IMR-90 (cell line): ENCODE measurements around the gene TINAGL1. TPM values are rescaled to one million over a fixed set of nuclear protein-coding genes. Genes with fewer than 3 reads are reported as not detected.

Experiments used
- ATAC-seq: fragments of 200-7000 bp; cut with Tn5 transposase; 2 replicates; pipeline ENCODE4 v1.9.1; 2020; ENCODE audit warnings: low read depth, mild to moderate bottlenecking, moderate library complexity
- BruUV-seq: library from RNA; stranded (reverse); fragments of 400-500 nt; replicated peaks from 2 replicates; lab custom pipeline; 2021; lab: Mats Ljungman, UMichigan
- CTCF ChIA-PET: fragments of 300-600 bp; formaldehyde crosslinking; extraction: SDS; loops from one replicate; lab custom pipeline; 2021; ENCODE audit warnings: antibody characterized with exemption; lab: Yijun Ruan, JAX
- POLR2A ChIA-PET: fragments of 300-600 bp; sonication (Branson Sonifier 250); formaldehyde crosslinking; loops from one replicate; lab custom pipeline; 2022; ENCODE audit warnings: antibody characterized with exemption; ENCODE audit not compliant: unreplicated experiment; lab: Charles Lee
- DNase-seq: peaks from one replicate; pipeline ENCODE4 v3.0.0; 2013
- H2AFZ ChIP-seq: replicated peaks from 2 replicates; pipeline ENCODE3; 2013; ENCODE audit warnings: low read length, mild to moderate bottlenecking; ENCODE audit not compliant: poor library complexity
- H2AK5ac ChIP-seq: 2 replicates; pipeline ENCODE4 v1.6.1; 2013; ENCODE audit warnings: low read depth, low read length, inconsistent platforms
- H2AK9ac ChIP-seq: replicated peaks from 2 replicates; pipeline ENCODE3; 2013; ENCODE audit warnings: mild to moderate bottlenecking, low read depth, low read length, moderate library complexity; ENCODE audit not compliant: poor library complexity
- H2BK120ac ChIP-seq: 2 replicates; pipeline ENCODE4 v1.6.1; 2013; ENCODE audit warnings: low read depth, low read length, inconsistent platforms
- H2BK15ac ChIP-seq: 3 replicates; pipeline ENCODE4 v1.6.1; 2013; ENCODE audit warnings: low read depth, low read length, inconsistent platforms
- H2BK20ac ChIP-seq: 2 replicates; pipeline ENCODE4 v1.6.1; 2013; ENCODE audit warnings: low read depth, mild to moderate bottlenecking, inconsistent platforms, low read length, moderate library complexity
- H2BK5ac ChIP-seq: 2 replicates; pipeline ENCODE4 v1.6.1; 2013; ENCODE audit warnings: mild to moderate bottlenecking, low read depth, low read length, inconsistent platforms; ENCODE audit not compliant: poor library complexity, severe bottlenecking
- H3K14ac ChIP-seq: replicated peaks from 2 replicates; pipeline ENCODE4 v1.6.1; 2013; ENCODE audit warnings: low read depth, low read length, inconsistent platforms
- H3K18ac ChIP-seq: 2 replicates; pipeline ENCODE4 v1.6.1; 2013; ENCODE audit warnings: low read depth, low read length, control low read depth
- H3K23ac ChIP-seq: 2 replicates; pipeline ENCODE4 v1.6.1; 2013; ENCODE audit warnings: low read depth, low read length, inconsistent platforms
- H3K27ac ChIP-seq: 2 replicates; pipeline ENCODE4 v1.5.1; 2013; ENCODE audit warnings: mild to moderate bottlenecking, control low read depth, low read length; ENCODE audit not compliant: insufficient read depth
- H3K27me3 ChIP-seq: 2 replicates; pipeline ENCODE4 v1.6.1; 2013; ENCODE audit warnings: low read length; ENCODE audit not compliant: control insufficient read depth, insufficient read depth
- H3K36me3 ChIP-seq: 2 replicates; pipeline ENCODE4 v1.6.1; 2013; ENCODE audit warnings: low read length, mixed read lengths; ENCODE audit not compliant: control insufficient read depth, insufficient read depth
- H3K4ac ChIP-seq: 2 replicates; pipeline ENCODE4 v1.6.1; 2013; ENCODE audit warnings: low read depth, low read length, inconsistent platforms
- H3K4me1 ChIP-seq: 2 replicates; pipeline ENCODE4 v1.6.1; 2013; ENCODE audit warnings: low read length, mixed read lengths; ENCODE audit not compliant: control insufficient read depth, insufficient read depth
- H3K4me2 ChIP-seq: 2 replicates; pipeline ENCODE4 v1.6.1; 2013; ENCODE audit warnings: low read depth, mild to moderate bottlenecking, control low read depth, low read length, moderate library complexity
- H3K4me3 ChIP-seq: 2 replicates; pipeline ENCODE4 v1.5.1; 2013; ENCODE audit warnings: low read depth, mild to moderate bottlenecking, control low read depth, low read length, moderate library complexity; ENCODE audit not compliant: insufficient read depth
- H3K56ac ChIP-seq: 2 replicates; pipeline ENCODE4 v1.6.1; 2013; ENCODE audit warnings: low read length, inconsistent platforms; ENCODE audit not compliant: insufficient read depth; ENCODE audit errors: extremely low read depth
- H3K79me1 ChIP-seq, 2 experiments: 2 replicates each; pipeline ENCODE4 v1.6.1; 2013; ENCODE audit warnings: low read length in 2 of 2, inconsistent platforms in 1 of 2, low read depth in 1 of 2
- H3K9ac ChIP-seq: 2 replicates; pipeline ENCODE4 v1.6.1; 2013; ENCODE audit warnings: low read depth, low read length, control low read depth
- H3K9me1 ChIP-seq: 2 replicates; pipeline ENCODE4 v1.6.1; 2013; ENCODE audit warnings: low read length, inconsistent platforms; ENCODE audit not compliant: insufficient read depth
- H3K9me3 ChIP-seq: 2 replicates; pipeline ENCODE4 v1.6.1; 2013; ENCODE audit warnings: low read length; ENCODE audit not compliant: control insufficient read depth, insufficient read depth
- H4K20me1 ChIP-seq: 2 replicates; pipeline ENCODE4 v1.6.1; 2013; ENCODE audit warnings: low read length, inconsistent platforms; ENCODE audit not compliant: insufficient read depth
- H4K5ac ChIP-seq: 2 replicates; pipeline ENCODE4 v1.6.1; 2013; ENCODE audit warnings: mild to moderate bottlenecking, low read depth, low read length, control low read depth
- H4K8ac ChIP-seq, 2 experiments: 2 replicates each; pipeline ENCODE4 v1.6.1; 2013; ENCODE audit warnings: low read depth in 2 of 2, low read length in 2 of 2, control low read depth in 1 of 2, inconsistent platforms in 1 of 2
- H4K91ac ChIP-seq: 2 replicates; pipeline ENCODE4 v1.6.1; 2013; ENCODE audit warnings: low read depth, low read length, inconsistent platforms; ENCODE audit not compliant: insufficient read depth
- BHLHE40 ChIP-seq: fragments of 150-350 bp; IDR thresholded peaks from 2 replicates; pipeline ENCODE4 v1.6.1; 2016; ENCODE audit warnings: mild to moderate bottlenecking, low read depth, low read length
- CEBPB ChIP-seq: IDR thresholded peaks from 2 replicates; pipeline ENCODE4 v1.6.1; 2012; ENCODE audit warnings: low read depth, low read length, improper control_type of control experiment
- CHD1 ChIP-seq: IDR thresholded peaks from 2 replicates; pipeline ENCODE4 v1.6.1; 2012; ENCODE audit warnings: low read depth, low read length, improper control_type of control experiment
- ELK1 ChIP-seq: fragments of 150-350 bp; IDR thresholded peaks from 2 replicates; pipeline ENCODE4 v1.6.1; 2016; ENCODE audit warnings: low read depth, mild to moderate bottlenecking, low read length, moderate library complexity, borderline replicate concordance
- FOS ChIP-seq: fragments of 150-350 bp; IDR thresholded peaks from 2 replicates; pipeline ENCODE4 v1.6.1; 2016; ENCODE audit warnings: low read depth, low read length
- MAFK ChIP-seq: IDR thresholded peaks from 2 replicates; pipeline ENCODE4 v1.6.1; 2012; ENCODE audit warnings: low read depth, low read length, improper control_type of control experiment
- MAZ ChIP-seq: IDR thresholded peaks from 2 replicates; pipeline ENCODE4 v1.6.1; 2012; ENCODE audit warnings: low read depth, mild to moderate bottlenecking, low read length, improper control_type of control experiment, moderate library complexity, borderline replicate concordance
- NFE2L2 ChIP-seq: fragments of 150-350 bp; IDR thresholded peaks from 2 replicates; pipeline ENCODE4 v1.6.1; 2016; ENCODE audit warnings: low read depth, mild to moderate bottlenecking, low read length
- POLR2A ChIP-seq: IDR thresholded peaks from 2 replicates; pipeline ENCODE4 v1.6.1; 2012; ENCODE audit warnings: mild to moderate bottlenecking, low read depth, low read length
- RCOR1 ChIP-seq: IDR thresholded peaks from 2 replicates; pipeline ENCODE4 v1.6.1; 2012; ENCODE audit warnings: mild to moderate bottlenecking, low read length, improper control_type of control experiment; ENCODE audit not compliant: insufficient replicate concordance
- RFX5 ChIP-seq: IDR thresholded peaks from 2 replicates; pipeline ENCODE4 v1.8.0; 2012; ENCODE audit warnings: low read depth, mild to moderate bottlenecking, low read length, moderate library complexity
- SMC3 ChIP-seq: fragments of 150-350 bp; IDR thresholded peaks from 2 replicates; pipeline ENCODE4 v1.6.1; 2016; ENCODE audit warnings: low read depth, mild to moderate bottlenecking, antibody characterized with exemption, low read length, moderate library complexity
- WGBS, 2 experiments: methylation state at CpG; one replicate each; pipeline versions ENCODE4 v1.1.5 to v1.1.7; 2013; ENCODE audit warnings: missing lambda C conversion rate in 2 of 2; ENCODE audit not compliant: insufficient read length in 1 of 2; ENCODE audit errors: extremely low coverage in 2 of 2; 5-methylcytosine and 5-hydroxymethylcytosine counted together
- dilution Hi-C: fragments of 300-500 bp; cut with HindIII; formaldehyde crosslinking; loops from one replicate; pipeline ENCODE4 v1.14.3; 2018; ENCODE audit warnings: low sequenced_read_pairs; ENCODE audit not compliant: unreplicated experiment
- in situ Hi-C: fragments of 300-500 bp; cut with MboI; formaldehyde crosslinking; loops from 3 replicates; pipeline ENCODE4 v1.14.3; 2019; ENCODE audit warnings: low sequenced_read_pairs, inconsistent platforms, mixed read lengths
- intact Hi-C: fragments of 100-400 bp; cut with micrococcal nuclease; formaldehyde crosslinking; loops from 2 replicates; pipeline ENCODE4 v1.10.0; 2022
- polyA plus RNA-seq, 3 experiments: library from polyadenylated mRNA; depleted of rRNA; stranded (reverse); fragments of >200 nt; gene quantifications; 2 replicates each; pipeline ENCODE4 v1.2.3, GENCODE V29; 2012; ENCODE audit warnings: low replicate concordance in 1 of 3
- total RNA-seq: library from RNA; depleted of rRNA; stranded (reverse); fragments of >200 nt; gene quantifications from 2 replicates; pipeline ENCODE4 v1.2.3, GENCODE V29; 2012
- TF ChIP-seq, protein P1 (sequence below): conservative IDR thresholded peaks from 2 replicates; pipeline ENCODE4 v1.5.1; 2012; ENCODE audit warnings: mild to moderate bottlenecking, low read depth, low read length, improper control_type of control experiment

Gene TINAGL1
- total and polyA plus RNA-seq, 2 of the 4 experiments (the other 2 are of a cell fraction), result 0.54 to 1.5 TPM

GRCh38 chr1:31620631-31621497 is 44.5 kb downstream of the TINAGL1 start (continued):
- TF ChIP-seq ELK1, result no peak

DNA sequence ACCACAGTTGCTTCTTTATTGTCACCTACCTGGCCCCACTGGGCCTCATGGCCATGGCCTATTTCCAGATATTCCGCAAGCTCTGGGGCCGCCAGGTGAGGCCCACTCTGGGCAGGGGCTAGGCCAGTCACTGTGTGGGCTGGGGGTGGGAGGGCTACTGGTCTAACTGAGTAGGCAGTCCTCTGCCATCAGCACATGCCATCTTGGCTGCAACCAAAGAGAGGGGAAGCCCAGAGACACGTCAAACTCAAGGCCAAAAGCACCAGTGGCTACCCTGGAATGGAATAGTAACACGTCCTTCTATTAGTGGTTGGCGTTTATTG is 45.1 kb downstream of the TINAGL1 start:
- no peak overlapping the region for H3K14ac ChIP-seq
- H2AK5ac ChIP-seq, result no peak overlapping the region
- no peak overlapping the region for H3K4me3 ChIP-seq
- POLR2A ChIA-PET, result interaction anchor here (0.6 kb wide), 1 partner anchor 9 kb away, joined by 3 read pairs; no protein-coding TSS in a partner anchor
- no peak overlapping the region for H3K4me2 ChIP-seq
- no peak overlapping the region for H3K23ac ChIP-seq
- H2BK5ac ChIP-seq, result no peak overlapping the region
- H2AK9ac ChIP-seq, result no peak overlapping the region
- in situ Hi-C loops (no loop called here), dilution Hi-C loops (no loop called here), intact Hi-C loops (no loop called here)
- H3K27ac ChIP-seq, result no peak overlapping the region
- H3K18ac ChIP-seq, result no peak overlapping the region
- no peak overlapping the region for H3K9ac ChIP-seq
- TF ChIP-seq, protein P1, sequence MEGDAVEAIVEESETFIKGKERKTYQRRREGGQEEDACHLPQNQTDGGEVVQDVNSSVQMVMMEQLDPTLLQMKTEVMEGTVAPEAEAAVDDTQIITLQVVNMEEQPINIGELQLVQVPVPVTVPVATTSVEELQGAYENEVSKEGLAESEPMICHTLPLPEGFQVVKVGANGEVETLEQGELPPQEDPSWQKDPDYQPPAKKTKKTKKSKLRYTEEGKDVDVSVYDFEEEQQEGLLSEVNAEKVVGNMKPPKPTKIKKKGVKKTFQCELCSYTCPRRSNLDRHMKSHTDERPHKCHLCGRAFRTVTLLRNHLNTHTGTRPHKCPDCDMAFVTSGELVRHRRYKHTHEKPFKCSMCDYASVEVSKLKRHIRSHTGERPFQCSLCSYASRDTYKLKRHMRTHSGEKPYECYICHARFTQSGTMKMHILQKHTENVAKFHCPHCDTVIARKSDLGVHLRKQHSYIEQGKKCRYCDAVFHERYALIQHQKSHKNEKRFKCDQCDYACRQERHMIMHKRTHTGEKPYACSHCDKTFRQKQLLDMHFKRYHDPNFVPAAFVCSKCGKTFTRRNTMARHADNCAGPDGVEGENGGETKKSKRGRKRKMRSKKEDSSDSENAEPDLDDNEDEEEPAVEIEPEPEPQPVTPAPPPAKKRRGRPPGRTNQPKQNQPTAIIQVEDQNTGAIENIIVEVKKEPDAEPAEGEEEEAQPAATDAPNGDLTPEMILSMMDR, result no peak
- TF ChIP-seq FOS, result no peak
- TF ChIP-seq MAFK, result no peak
- no peak for TF ChIP-seq POLR2A
- TF ChIP-seq BHLHE40, result no peak
- no peak for TF ChIP-seq SMC3
- TF ChIP-seq NFE2L2, result no peak
- no peak for TF ChIP-seq RFX5
- TF ChIP-seq CHD1, result no peak
- TF ChIP-seq CEBPB, result no peak
- TF ChIP-seq RCOR1, result no peak
- TF ChIP-seq MAZ, result no peak
- DNase-seq (no peak), ATAC-seq (no peak)
- H2BK15ac ChIP-seq, result no peak overlapping the region
- no peak overlapping the region for H2BK20ac ChIP-seq
- H3K56ac ChIP-seq, result no peak overlapping the region
- no CpG with 5 or more reads among the region's 5 CpGs for WGBS, 2 experiments
- BruUV-seq, result no TSS peak
- no peak overlapping the region for H3K4ac ChIP-seq
- CTCF ChIA-PET, result interaction anchor here (1.3 kb wide), 1 partner anchor 9 kb away, joined by 3 read pairs; no protein-coding TSS in a partner anchor
- H3K79me1 ChIP-seq, result no peaks in the 10 kb centered on the region
- no peak overlapping the region for H4K5ac ChIP-seq
- no peak overlapping the region for H2BK120ac ChIP-seq
- H3K27me3 ChIP-seq, result peaks cover 23% of the 10 kb centered on the region
- 0 out of 2 replicates have a peak, but pooled peaks cover 9% of the 10 kb centered on the region for H3K9me1 ChIP-seq
- no peaks in the 10 kb centered on the region for H3K9me3 ChIP-seq
- H4K20me1 ChIP-seq, result 0 out of 2 replicates have a peak, but pooled peaks cover 9% of the 10 kb centered on the region
- no peak overlapping the region for H4K8ac ChIP-seq
- peaks cover 4% of the 10 kb centered on the region for H3K4me1 ChIP-seq
- no peak overlapping the region for H2AFZ ChIP-seq
- H3K36me3 ChIP-seq, result no peaks in the 10 kb centered on the region
- H4K91ac ChIP-seq, result no peak overlapping the region
